Measurements from ENCODE around the gene FLG.
"Not testable (repeated sequence)": the region's sequence is repeated elsewhere in the genome, so short reads cannot be mapped to it uniquely, and the experiment has no call there.

Gene FLG

GRCh38 chr1:152303139-152303872 is 21.7 kb downstream of the FLG start:
- DNase-seq (ENCODE audit: extremely low read depth in 1 of 2, low read depth in 1 of 2): not testable (repeated sequence)

- DNase-seq (ENCODE audit: extremely low read depth in 1 of 2, low read depth in 1 of 2): not testable (repeated sequence)
Observed at GRCh38 chr1:152256394-152256793, 68.6 kb downstream of the FLG start.
